OCI-LY7 (cell line): Measurements from ENCODE around the gene FAM187B.

Source experiments
- CTCF ChIP-seq: fragments of 200-600 bp; sonication (generic); conservative IDR thresholded peaks from 2 replicates; pipeline ENCODE4 v1.5.1; 2014; ENCODE audit warnings: mild to moderate bottlenecking, antibody characterized with exemption, low read length, moderate library complexity, mixed read lengths
- EZH2phosphoT487 ChIP-seq: fragments of 200-600 bp; sonication (generic); IDR thresholded peaks from 2 replicates; pipeline ENCODE4 v1.6.1; 2018; ENCODE audit warnings: low read depth, borderline replicate concordance, mild to moderate bottlenecking, mixed run types, antibody characterized with exemption, low read length, moderate library complexity, mixed read lengths

- TF ChIP-seq CTCF (no peak), EZH2phosphoT487 (no peak)
Measured at GRCh38 chr19:35202722-35203688, 25.5 kb downstream of the FAM187B start.
